Hematopoietic multipotent progenitor cell treated with erythropoietin and hydrocortisone succinate and interleukin-3 and kit ligand, for 4 days (in vitro differentiated cells): ENCODE measurements around the gene NPAS2.

ENCODE experiments used
- DNase-seq: peaks from one replicate; pipeline ENCODE4 v3.0.0-alpha.2; 2015

The NPAS2 gene

DNA sequence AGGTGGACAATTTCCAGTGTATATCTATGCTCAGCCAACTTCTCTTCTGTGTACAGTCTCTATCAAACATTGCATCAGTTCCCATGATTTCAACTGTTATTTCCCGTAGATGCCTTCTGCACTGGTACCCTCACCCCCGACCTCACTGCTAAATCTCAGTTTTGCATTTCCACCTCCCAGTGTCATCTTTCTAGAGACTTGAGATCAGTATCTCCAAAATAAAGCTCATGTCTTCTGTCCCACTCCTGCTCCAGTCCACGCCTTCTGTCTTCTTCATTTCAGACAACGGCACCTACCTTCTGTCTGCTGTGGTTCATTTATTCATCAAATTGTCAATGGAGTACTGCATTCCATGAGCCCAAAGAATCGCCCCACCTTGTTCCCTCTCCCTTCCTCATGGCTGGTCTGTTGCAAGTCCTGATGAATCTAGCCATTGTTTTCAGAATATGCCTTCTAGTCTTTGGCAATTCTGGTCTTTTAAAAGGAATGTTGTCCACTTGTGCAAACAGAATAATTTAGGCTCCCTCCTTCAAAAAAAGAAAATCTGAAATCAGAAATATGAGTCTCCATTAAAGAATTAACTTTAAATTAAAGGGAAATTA lies 23.3 kb upstream of the NPAS2 start:
- no peak for DNase-seq

DNA sequence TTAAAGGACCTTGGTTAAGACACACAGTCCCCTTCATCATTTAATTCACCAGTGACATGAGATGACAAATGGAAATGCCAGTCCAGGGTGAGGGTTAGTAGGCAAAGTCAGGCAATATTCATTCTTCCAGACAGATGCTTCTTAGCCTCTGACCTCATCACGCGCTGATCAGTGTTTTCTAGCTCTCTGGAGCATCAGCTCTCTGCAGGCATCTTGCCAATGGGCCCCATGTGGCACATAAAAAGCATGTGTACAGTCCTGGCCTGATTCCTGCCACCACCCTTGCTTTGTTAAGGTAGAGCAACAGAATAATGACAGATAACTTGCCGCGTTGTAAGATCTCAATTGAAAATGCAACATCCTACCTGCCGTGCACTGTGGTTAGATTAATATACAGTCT lies 20.3 kb upstream of the NPAS2 start:
- DNase-seq, result no peak

DNA sequence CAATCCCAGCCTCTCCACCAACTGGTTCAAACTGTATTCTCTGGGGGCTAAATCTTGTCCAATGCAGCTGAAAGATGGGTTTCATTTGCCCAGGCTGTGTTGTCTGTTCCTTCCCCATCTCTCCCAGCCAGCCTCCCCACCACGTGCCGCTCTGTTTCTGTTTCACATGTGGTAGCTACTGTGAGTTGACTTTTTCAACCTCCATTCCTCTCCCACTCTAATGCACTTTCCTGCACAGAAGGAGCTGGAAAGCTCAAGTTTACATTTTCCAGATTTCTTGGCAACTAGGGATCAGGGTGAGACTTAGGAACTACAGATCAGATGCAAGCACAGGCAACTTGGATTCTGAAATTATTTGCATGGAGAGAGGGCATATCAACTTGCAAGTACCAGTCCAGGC lies 19.0 kb upstream of the NPAS2 start:
- DNase-seq, result no peak

DNA sequence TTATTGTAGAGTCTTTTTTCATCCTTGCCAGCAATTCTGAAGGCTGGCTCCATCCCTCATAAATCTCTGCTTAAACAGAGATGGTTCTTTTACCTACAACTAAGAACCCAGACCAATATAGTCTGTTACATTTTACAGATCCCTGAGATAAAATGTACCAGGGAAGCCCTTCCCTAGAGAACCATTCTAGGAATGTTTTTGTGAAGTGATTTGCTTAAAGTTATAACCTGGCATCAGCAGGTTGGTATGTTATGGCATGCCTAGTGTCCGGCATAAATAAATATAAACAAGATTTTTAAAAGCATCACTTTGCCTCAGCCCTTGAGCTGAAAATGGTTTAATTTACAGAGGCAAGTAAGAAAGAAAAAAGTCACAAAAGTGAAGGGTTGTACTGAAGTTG lies 18.5 kb upstream of the NPAS2 start:
- no peak for DNase-seq

DNA sequence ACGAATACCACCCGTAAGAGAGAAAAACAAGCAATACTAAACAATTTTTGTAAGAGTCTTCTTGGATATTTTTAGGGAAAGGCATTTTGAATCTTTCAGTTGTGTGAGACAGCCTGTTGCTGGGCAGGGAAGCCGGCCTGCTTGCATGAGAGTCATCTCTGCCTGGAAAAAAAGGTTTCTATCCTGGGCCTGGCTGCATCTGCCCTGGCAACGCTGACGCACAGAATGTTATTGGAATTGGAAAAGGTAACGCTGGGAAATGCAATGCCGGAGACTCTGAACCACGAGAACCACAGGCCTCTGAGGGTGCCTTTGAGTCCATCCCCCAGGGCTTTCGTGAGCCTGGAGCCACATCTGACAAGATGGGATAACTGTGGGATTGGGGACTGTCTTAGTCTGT lies 17.9 kb upstream of the NPAS2 start:
- DNase-seq, result no peak

DNA sequence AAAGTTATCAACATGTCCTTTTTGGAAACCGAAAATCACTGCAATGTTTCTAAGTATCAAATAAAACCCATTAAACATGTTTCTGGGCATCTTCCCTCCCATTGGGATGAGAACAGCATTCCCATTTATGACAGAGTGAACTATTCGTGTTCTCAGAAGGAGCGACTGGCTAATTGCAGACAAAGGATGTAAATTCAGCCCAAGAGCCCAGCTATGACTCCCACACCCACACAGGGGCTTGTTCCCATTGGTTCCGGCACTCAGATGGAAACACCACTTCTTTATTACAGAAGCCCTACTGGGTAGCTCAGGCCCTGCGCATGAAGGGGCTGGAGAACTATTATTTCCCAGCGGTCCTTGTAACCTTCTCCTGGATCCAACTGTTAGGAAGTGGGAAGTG lies 16.6 kb upstream of the NPAS2 start:
- no peak for DNase-seq

DNA sequence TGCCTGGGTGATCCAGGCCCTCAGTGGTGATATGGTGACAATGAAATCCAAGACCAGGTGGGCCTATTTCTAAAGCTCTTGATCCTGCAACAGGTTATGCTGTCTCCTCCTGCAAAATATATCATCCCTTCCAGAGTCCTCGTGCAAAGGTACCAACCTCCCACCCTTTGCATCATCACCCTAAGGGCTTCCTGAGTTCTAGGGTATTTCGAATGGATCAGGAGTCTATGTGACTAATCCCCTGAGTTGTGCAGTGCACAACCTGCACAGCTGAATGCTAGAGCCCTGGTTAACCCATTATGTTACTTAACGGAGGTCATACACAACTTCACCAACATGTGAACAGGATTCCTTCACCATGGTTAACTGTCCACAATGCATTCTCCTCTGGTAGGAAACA lies 13.4 kb upstream of the NPAS2 start:
- DNase-seq, result no peak

DNA sequence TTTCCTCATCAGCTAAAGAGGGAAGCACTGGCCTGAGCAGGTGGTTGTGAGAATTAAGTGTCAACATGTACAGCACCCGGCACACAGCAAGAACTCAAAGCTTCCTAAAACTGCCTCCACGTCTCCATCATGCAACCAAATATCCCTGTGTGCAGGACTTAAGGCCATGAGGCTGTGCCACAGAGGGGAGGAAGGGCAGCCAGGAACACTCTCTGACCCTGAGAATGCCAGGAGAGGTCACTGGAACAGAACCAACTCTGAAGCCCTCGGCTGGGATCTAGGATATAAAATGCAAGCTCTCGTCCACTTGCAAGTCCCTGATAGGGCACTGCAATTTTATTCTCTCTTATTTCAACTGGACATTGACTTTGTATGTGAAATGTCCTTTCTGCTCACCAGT lies 12.2 kb upstream of the NPAS2 start:
- DNase-seq, result no peak

DNA sequence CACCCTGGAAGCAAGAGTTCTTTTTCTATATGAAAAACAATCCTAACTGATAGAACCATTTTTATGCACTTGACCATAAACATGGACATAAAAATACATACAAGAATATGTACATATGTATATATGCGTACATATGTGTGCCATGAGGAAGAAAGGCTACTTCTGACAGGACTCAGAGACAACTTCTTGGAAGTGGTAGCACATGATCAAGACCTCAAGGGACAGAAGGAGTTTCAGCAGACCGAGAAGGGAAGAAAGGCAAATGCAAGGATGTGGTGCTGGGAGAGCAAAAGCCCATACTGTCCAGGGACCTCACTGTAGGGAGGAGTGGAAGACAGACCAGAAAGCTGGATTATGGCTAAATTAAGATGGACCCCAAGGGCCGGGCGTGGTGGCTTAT lies 11.4 kb upstream of the NPAS2 start:
- DNase-seq, result no peak

DNA sequence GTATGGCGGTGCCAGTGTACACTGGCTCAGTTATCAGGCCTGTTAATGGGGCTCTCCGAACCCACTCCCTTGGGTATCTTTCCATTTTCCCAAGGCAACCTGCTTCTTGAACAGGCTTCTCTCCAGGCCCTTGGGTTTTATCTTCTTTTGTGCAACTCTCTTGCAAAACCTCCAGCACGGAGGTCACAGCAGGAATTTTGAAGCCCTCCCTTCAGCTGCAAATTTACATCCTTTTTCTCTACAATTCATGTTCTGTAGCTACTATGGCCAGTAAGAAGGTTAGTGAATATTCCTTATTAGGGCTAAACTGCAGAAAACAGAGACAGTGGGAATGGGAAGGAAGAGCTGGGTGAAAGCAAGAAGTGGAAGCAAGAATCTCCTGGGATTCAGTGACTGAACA lies 10.4 kb upstream of the NPAS2 start:
- no peak for DNase-seq

DNA sequence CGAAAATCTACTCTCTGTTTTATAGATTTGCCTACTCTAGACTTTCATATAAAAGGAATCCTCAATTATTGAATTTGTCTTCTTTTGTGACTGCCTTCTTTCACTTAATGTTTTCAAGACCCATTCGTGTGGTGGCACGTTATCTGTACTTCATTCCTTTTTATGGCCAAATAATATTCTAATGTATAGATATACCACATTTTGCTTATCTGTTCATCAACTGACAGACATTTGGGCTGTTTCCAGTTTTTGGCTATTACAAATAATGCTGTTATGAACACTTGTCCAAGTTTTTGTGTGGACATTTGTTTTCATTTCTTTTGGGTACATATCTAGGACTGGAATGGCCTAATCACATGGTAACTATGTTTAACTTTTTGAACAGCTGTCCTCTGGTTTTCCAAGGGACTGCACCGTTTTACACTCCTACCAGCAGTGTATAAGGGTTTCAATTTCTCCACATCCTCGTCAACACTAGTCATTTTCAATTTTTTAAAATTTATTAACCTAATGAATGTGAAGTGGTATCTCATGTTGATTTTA lies 9.3 kb upstream of the NPAS2 start:
- no peak for DNase-seq

DNA sequence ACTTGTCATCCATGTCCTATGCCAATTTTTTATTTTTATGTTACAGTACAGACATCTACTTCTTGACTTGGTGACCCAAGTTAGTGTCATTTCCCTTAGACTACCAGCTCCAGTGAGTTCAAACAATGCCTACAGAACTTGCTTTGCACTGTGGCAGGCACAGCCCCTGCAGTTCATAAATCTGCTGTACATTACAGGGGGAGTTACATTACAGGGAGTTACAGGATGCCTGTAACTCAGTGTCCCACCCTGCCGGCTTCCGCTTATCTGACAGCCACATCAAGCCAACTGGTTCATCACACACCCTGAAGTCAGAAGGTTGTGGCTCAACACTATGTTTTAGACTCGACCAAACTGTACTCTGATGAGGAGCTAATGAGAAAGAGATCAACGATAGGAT lies 7.8 kb upstream of the NPAS2 start:
- DNase-seq, result no peak

DNA sequence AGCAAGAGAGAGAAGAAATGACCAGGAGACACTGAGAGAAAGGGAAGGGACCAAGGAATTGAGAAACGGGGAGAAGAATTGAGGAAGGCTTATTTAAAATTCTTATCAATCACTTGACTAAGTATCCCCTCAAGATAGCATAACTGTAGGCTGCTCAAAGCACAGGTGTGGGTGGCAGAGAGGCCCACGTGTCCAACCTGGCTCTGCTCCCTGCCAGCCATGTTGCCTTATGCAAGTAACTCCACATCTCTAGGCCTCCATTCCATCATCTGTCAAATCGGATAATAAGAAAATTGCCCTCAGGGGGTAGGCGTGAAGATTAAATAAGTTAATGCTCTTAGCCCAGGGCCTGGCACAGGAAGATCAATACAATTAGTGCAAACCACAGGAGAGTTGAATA lies 7.4 kb upstream of the NPAS2 start:
- DNase-seq, result no peak

DNA sequence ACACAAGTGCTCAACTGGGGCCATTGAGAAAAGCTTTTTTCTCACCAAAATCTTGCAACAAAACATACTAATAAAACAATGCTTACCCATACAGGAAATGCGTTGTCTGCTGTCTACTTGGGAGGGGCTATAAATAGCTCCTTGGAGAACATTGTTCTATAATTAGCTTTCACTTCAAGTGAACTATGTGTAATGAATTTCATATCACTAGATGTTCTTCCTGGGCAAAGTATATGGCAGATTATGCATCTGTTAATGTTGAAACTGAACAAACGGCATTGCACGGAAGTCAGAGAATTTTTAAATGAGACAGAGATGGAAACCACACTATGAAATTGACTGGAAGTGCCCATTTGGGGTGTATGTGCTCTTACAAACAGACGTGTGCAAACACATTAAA lies 6.4 kb upstream of the NPAS2 start:
- no peak for DNase-seq

DNA sequence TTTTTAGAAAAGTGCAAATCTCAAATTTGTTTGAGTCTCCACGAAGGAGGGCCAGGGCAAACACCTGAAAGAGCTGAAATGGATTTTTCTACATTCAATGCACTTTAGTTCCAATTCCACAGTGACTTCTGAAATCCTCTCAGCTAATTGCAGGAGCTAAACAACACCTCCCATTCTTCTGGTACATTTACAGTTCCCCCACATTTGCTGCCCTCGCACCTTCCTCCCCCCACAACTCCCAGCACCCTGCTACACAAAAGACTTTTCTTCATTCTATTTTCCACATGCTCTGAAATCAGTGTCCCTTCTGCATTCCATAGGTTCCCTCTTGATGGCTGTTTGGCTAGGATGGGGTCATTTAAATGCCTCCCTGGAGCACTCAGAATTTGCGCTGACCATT lies 5.9 kb upstream of the NPAS2 start:
- no peak for DNase-seq

DNA sequence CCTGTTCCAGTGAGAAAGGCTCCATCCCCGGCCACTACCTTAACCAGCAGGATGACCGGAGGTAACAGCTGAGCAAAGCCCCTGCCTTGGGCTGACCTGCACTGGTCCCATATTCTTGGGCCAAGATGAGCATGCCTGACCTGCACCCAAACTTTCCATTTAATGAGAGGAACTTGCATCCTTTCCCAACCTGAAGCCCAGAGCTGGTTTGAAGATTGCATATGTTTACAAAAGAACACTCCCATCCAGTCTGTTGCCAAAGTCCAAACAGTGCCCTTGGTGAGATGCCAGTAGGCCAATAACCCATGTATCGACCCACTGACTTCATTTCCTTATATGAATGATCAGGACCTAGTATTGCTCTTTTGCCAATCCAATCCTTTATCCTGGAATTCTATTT lies 5.5 kb upstream of the NPAS2 start:
- no peak for DNase-seq

DNA sequence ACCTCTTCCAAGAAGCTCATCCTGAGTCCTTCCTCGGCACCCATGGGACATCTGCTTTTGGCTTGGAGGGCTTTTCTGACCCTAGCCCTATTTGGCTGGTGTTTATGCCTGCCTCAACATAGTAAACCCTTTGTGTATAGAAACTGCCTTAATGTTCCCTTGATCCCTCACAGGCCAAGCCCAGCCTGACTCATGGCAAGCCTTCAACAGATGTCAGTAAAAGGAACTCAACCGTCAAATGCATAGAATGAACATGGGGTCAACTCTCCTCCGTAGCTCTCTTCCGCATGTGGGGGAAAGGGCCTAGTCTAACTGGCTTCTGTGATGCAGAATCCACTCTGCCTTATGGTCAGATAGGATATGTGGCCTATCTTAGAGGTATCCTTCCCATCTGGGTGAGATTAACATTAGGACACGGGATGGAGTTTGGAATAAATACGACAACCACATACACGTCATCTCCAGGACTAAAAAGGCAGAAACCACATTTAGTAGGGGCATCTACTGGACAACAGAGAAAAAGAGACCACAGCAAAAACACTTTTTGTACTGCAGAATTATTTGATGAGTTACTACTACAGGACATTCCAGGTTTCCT lies 2.5 kb upstream of the NPAS2 start:
- no peak for DNase-seq

DNA sequence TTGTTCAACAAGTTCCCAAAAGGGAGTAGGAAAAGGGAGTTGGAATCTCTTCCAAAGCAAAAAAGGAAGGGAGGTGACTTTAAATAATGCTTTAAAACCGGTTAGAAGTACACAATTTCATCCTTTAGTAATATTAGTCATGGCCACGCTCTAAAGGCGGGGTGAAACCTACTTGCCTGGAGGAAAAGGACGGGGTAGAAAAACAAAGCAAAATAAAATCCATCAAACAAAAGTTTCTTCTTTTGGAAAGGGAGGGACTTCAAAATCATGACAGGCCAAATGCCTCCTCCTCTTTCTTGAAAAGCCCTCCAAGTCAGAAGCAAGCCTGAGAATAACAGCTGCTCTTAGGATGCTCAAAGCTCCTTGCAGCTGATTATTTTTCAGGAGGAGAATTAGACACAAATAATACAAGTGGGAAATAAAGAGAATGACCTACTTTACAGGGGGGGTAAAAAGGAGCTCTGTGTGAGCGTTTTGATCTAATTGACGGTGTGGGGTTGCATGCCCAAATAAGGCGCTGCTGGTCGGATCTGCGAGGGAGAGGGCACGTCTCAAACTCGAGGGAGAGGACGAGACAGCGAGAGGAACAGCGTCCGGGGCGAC lies 1.8 kb upstream of the NPAS2 start:
- no peak for DNase-seq

DNA sequence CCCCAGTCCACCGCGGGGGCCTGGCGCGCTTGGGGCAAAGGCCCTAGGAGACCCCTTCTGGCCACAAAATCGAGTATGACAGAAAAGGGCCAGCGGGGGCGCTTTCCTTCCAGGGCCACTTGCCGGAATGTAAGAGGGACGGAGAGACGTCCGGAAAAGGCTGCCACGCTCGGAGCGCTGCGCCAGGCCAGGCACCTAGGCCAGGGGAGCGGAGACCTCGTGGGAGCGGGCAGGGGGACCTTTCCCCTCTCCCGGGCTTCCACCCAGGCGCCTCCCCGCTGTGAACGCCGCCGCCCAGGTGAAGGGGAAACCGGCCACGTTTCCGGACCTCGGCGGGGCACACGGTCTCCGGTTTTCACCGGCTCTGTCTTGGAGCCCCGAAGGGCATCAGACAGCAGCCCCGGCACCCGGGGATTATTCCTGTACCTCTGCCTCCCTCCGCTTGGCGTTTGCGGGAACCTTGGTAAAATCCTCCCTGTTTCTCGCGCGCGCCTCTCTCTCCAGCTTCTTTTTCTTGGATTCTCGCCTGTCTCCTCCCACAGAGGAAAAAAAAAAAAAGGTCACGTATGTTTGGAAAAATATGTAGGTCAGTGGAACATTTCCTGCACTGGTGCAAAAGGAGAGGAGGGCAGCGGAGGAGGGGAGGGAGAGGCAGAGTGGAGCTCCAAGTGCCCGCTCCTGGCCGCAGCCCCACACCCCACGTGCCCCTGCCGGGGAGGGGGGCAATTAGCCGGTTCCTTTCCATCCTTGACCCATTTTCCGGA lies 1.2 kb upstream of the NPAS2 start:
- peak; percentile 35 for DNase-seq

DNA sequence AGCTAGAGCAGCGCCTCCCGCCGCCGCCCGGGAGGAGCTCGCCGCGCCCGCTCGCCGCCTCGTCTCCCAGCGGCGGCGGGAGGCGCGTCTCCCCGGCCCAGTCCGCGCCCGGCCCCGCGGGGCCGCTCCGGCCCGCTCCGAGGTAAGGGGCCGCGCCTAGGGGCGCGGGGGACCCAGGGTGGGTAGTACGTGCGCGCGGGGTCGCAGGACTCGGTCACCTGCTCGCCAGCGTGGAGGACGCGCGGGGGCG lies 259 bp downstream of the NPAS2 start:
- no peak for DNase-seq

DNA sequence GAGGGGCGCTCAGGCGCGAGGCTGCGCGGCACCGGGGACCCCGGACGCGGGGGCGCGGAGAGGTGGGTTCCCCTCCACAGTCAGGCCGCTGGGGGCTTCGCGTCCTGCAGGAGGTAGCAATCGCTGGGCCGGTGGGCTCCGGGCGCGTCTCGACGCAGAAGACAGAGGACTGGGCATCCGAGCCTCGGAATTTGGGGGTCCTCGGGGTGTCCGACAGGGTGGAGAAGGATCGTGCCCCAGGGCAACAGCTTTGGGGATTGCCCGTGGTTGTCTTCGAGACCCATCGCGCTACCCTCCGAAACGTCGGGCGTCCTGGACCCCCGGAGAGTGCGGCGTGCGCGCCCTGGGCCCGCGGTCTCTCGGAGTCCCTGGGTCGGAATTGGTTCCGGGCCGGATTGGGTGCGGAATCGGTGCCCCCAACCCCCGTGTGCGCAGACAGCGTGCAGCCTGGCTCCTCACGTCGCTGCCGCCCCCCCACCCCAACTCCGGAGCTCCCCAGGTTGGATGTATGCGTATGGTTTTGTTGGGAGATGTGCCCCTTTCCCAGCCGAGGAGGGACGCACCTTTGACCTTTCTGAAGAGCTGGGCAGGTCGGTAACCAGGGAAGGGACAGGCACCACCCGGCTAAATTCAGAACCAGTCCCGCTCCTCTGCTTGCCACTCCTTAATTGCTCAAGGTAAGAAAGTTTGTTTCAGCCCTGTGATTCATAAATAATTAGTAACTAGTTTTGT lies 750 bp downstream of the NPAS2 start:
- DNase-seq, result no peak

DNA sequence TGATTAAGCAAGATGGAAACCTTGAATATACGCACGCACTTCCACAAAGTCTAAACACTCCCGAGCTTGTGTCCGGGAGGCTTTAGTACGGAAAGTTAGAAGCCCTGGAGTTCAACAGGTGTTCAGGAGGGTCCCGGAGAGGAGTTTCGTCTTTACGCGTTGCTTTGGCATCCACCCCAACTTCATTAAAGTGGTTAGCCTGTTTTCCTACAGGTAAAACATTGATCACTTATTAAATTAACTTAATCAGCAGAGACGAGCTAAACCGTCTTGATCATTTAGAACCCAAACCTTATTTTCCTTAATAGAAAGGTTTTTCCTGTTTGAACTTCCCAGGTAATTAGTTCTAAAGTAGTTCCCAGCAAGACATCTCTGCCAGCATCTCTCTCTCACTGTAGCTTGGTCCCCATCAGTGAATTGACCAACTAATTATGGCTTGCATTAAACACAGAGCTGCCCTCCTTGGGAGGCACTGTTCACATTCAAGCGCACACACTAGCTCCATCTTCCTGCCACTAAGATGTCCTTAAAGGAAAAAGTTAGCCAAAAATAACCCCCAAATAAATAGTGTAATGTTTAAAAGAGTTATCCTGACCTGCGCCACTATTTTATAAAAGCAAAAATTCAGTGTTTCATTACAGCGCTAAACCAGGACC lies 1.4 kb downstream of the NPAS2 start:
- DNase-seq, result no peak

DNA sequence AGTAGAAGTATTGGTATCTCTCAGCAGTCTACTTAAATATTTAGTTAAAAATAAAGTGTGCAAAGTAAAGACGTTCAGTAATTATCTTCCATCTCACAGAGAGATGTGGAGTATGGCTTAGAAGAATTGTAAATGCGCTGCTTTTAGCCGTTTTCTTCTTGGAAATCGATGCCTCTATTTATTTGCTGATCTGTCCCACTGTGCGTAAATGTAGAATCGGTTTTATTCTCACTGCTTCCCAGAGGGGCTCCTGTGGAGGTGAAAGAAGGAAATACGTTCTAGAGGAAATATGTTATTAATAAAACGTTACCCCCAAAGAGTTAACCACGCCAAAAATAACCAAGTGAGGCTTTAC lies 1.9 kb downstream of the NPAS2 start:
- DNase-seq, result no peak
